Measurements from ENCODE around the gene UCK2. TPM values are rescaled to one million over a fixed set of nuclear protein-coding genes. Genes with fewer than 3 reads are reported as not detected.
A peak's percentile ranks its signal among the peaks of the same experiment; 100 is the strongest.

The UCK2 gene
- total and polyA plus RNA-seq, 2 donors (not counting 3 experiments of a cell fraction or from before 2014, with no cell fraction given): 62.3 to 74.7 TPM

GRCh38 chr1:165903672-165904071 lies 76.3 kb downstream of the UCK2 start:
- dilution Hi-C loops (cut with MboI; ENCODE audit: extremely low pct_ligation_motif_present, low sequenced_read_pairs) (no loop called here), intact Hi-C loops (cut with micrococcal nuclease) (loop anchor here (1.0 to 2.0 kb wide), 3 partner anchors 19 to 135 kb away; partner anchors contain the start of gene TMCO1)
- peaks cover 47% of the 10 kb centered on the region for H3K4me1 ChIP-seq (ENCODE audit: control insufficient read depth, extremely low read depth, insufficient read depth, low read length)
- H3K4me3 ChIP-seq (replicated peaks in 1 of 3; ENCODE audit: insufficient read depth in 1 of 3, low read depth in 1 of 3, low read length in 3 of 3): no peak overlapping the region
- H3K9ac ChIP-seq (replicated peaks; ENCODE audit: extremely low read depth, insufficient read depth, low read length): peak overlapping the region; percentile 25
- peaks cover 0 to 8% of the 10 kb centered on the region in 2 experiments for H3K36me3 ChIP-seq (ENCODE audit: control insufficient read depth in 2 of 2, extremely low read depth in 1 of 2, insufficient read depth in 2 of 2, low read length in 2 of 2)
- DNase-seq (ENCODE audit: low read depth, low spot score): peak; percentile 86
- FAIRE-seq: peak; percentile 95
- POLR2A ChIA-PET: interaction anchor here (1.2 to 1.6 kb wide), 3 partner anchors 8 to 135 kb away, joined by 3 to 4 read pairs (median 3); partner anchors contain the start of gene TMCO1
- no peaks in the 10 kb centered on the region for H3K9me1 ChIP-seq (replicated peaks; ENCODE audit: control insufficient read depth, extremely low read depth, insufficient read depth, low read length)
- H3K27ac ChIP-seq (ENCODE audit: insufficient read depth, low read depth, low read length): peak overlapping the region; percentile 78
- CTCF ChIA-PET: interaction anchor here (0.7 to 2.9 kb wide), 12 partner anchors 9 to 511 kb away, joined by 3 to 13 read pairs (median 4); no protein-coding TSS in a partner anchor
- no TSS peak for BruUV-seq (replicated peaks)
- TF ChIP-seq POLR2AphosphoS5 (IDR thresholded peaks at IDR 0.05; ENCODE audit: insufficient read depth, low read depth, low read length) (peak; percentile 81), POLR2A (IDR thresholded peaks at IDR 0.05; ENCODE audit: low read depth, low read length) (no peak), FOS (IDR thresholded peaks at IDR 0.05; ENCODE audit: borderline replicate concordance, insufficient read depth, low read length) (peak; percentile 62)
- H3K79me2 ChIP-seq (ENCODE audit: control insufficient read depth, insufficient read depth, low read length): peaks cover 28% of the 10 kb centered on the region
- H3K4me2 ChIP-seq (ENCODE audit: insufficient read depth, low read length): peak overlapping the region; percentile 52
- H3K9me3 ChIP-seq (replicated peaks; ENCODE audit: control insufficient read depth, insufficient read depth, low read length): no peaks in the 10 kb centered on the region
- no peaks in the 10 kb centered on the region for H4K20me1 ChIP-seq (replicated peaks; ENCODE audit: control insufficient read depth, extremely low read depth, insufficient read depth, low read length)
- no peak overlapping the region for H2AFZ ChIP-seq (ENCODE audit: low read depth, low read length)
- H3K27me3 ChIP-seq (ENCODE audit: control insufficient read depth in 2 of 2, insufficient read depth in 2 of 2, low read length in 2 of 2): no peaks in the 10 kb centered on the region

GRCh38 chr1:165904948-165905347 lies 77.5 kb downstream of the UCK2 start:
- H2AFZ ChIP-seq (ENCODE audit: low read depth, low read length): no peak overlapping the region
- peaks cover 17% of the 10 kb centered on the region for H3K79me2 ChIP-seq (ENCODE audit: control insufficient read depth, insufficient read depth, low read length)
- H3K36me3 ChIP-seq (ENCODE audit: control insufficient read depth in 2 of 2, extremely low read depth in 1 of 2, insufficient read depth in 2 of 2, low read length in 2 of 2): peaks cover 0 to 10% of the 10 kb centered on the region in 2 experiments
- no peak overlapping the region for H3K27ac ChIP-seq (ENCODE audit: insufficient read depth, low read depth, low read length)
- no TSS peak for BruUV-seq (replicated peaks)
- POLR2A ChIA-PET: no interaction called here
- H4K20me1 ChIP-seq (replicated peaks; ENCODE audit: control insufficient read depth, extremely low read depth, insufficient read depth, low read length): no peaks in the 10 kb centered on the region
- H3K9me3 ChIP-seq (replicated peaks; ENCODE audit: control insufficient read depth, insufficient read depth, low read length): no peaks in the 10 kb centered on the region
- DNase-seq (ENCODE audit: low read depth, low spot score) (no peak), FAIRE-seq (no peak)
- peaks cover 35% of the 10 kb centered on the region for H3K4me1 ChIP-seq (ENCODE audit: control insufficient read depth, extremely low read depth, insufficient read depth, low read length)
- no peaks in the 10 kb centered on the region for H3K9me1 ChIP-seq (replicated peaks; ENCODE audit: control insufficient read depth, extremely low read depth, insufficient read depth, low read length)
- no peak overlapping the region for H3K9ac ChIP-seq (replicated peaks; ENCODE audit: extremely low read depth, insufficient read depth, low read length)
- H3K4me2 ChIP-seq (ENCODE audit: insufficient read depth, low read length): no peak overlapping the region
- intact Hi-C loops (cut with micrococcal nuclease) (no loop called here), dilution Hi-C loops (cut with MboI; ENCODE audit: extremely low pct_ligation_motif_present, low sequenced_read_pairs) (no loop called here)
- H3K4me3 ChIP-seq (replicated peaks in 1 of 3; ENCODE audit: insufficient read depth in 1 of 3, low read depth in 1 of 3, low read length in 3 of 3): no peak overlapping the region
- CTCF ChIA-PET: interaction anchor here (1.3 to 2.9 kb wide), 4 partner anchors 21 to 307 kb away, joined by 3 to 13 read pairs (median 9); no protein-coding TSS in a partner anchor
- no peaks in the 10 kb centered on the region for H3K27me3 ChIP-seq (ENCODE audit: control insufficient read depth in 2 of 2, insufficient read depth in 2 of 2, low read length in 2 of 2)
- TF ChIP-seq MYC (IDR thresholded peaks at IDR 0.05; ENCODE audit: low read depth, low read length): no peak
- TF ChIP-seq EZH2 (IDR thresholded peaks at IDR 0.05; ENCODE audit: borderline replicate concordance, low read depth, low read length, severe bottlenecking): no peak
- TF ChIP-seq POLR2AphosphoS5 (IDR thresholded peaks at IDR 0.05; ENCODE audit: insufficient read depth, low read depth, low read length): no peak
- no peak for TF ChIP-seq GATA2 (IDR thresholded peaks at IDR 0.05; ENCODE audit: insufficient read depth, insufficient read length, low read depth, low read length)
- no peak for TF ChIP-seq POLR2A (IDR thresholded peaks at IDR 0.05; ENCODE audit: low read depth, low read length)
- TF ChIP-seq MAX (IDR thresholded peaks at IDR 0.05; ENCODE audit: insufficient read depth, insufficient read length): no peak
- TF ChIP-seq, protein P1, sequence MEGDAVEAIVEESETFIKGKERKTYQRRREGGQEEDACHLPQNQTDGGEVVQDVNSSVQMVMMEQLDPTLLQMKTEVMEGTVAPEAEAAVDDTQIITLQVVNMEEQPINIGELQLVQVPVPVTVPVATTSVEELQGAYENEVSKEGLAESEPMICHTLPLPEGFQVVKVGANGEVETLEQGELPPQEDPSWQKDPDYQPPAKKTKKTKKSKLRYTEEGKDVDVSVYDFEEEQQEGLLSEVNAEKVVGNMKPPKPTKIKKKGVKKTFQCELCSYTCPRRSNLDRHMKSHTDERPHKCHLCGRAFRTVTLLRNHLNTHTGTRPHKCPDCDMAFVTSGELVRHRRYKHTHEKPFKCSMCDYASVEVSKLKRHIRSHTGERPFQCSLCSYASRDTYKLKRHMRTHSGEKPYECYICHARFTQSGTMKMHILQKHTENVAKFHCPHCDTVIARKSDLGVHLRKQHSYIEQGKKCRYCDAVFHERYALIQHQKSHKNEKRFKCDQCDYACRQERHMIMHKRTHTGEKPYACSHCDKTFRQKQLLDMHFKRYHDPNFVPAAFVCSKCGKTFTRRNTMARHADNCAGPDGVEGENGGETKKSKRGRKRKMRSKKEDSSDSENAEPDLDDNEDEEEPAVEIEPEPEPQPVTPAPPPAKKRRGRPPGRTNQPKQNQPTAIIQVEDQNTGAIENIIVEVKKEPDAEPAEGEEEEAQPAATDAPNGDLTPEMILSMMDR (IDR thresholded peaks at IDR 0.05; ENCODE audit: extremely low read depth in 1 of 2, insufficient read depth in 1 of 2, low read depth in 1 of 2, low read length in 2 of 2): no peak
- no peak for TF ChIP-seq FOS (IDR thresholded peaks at IDR 0.05; ENCODE audit: borderline replicate concordance, insufficient read depth, low read length)
- TF ChIP-seq JUN (IDR thresholded peaks at IDR 0.05; ENCODE audit: borderline replicate concordance, insufficient read depth, insufficient read length, low read depth): no peak
